Adrenal gland (tissue), 5 donors: ENCODE data around the gene SLF1.

ENCODE experiments used
- CTCF ChIP-seq, 6 experiments: fragments of 450-650 bp in 4 of 6; fragments of 200-600 bp in 2 of 6; sonication (generic) in 1 of 6; IDR thresholded peaks; 1 replicate in 5 of 6; 2 replicates in 1 of 6; pipeline versions ENCODE4 v1.5.1 to v1.8.0; 2016 to 2021; ENCODE audit warnings: antibody characterized with exemption in 6 of 6, mild to moderate bottlenecking in 2 of 6, moderate library complexity in 1 of 6
- POLR2A ChIP-seq, 2 donors: fragments of 450-650 bp; IDR thresholded peaks; one replicate each; pipeline ENCODE4 v1.6.1; 2017; ENCODE audit warnings: antibody characterized with exemption in 2 of 2, mild to moderate bottlenecking in 2 of 2, moderate library complexity in 1 of 2
- donor health status: DM: no; HTN: no; CAD: no.

- TF ChIP-seq CTCF (IDR thresholded peaks at IDR 0.05) = no peak
- no peak for TF ChIP-seq POLR2A (IDR thresholded peaks at IDR 0.05)
Measured at GRCh38 chr5:94736498-94736897, 118.0 kb downstream of the SLF1 start.
